Prostate gland (tissue), 2 donors: ENCODE data around the gene SLC13A4.

Experiments used
- POLR2A ChIP-seq: fragments of 450-650 bp; IDR thresholded peaks from one replicate; pipeline ENCODE4 v1.6.1; 2016; ENCODE audit warnings: antibody characterized with exemption, mild to moderate bottlenecking
- POLR2AphosphoS5 ChIP-seq: sonication (generic); formaldehyde crosslinking; IDR thresholded peaks from one replicate; pipeline ENCODE4 v1.6.1; 2017; ENCODE audit warnings: antibody characterized with exemption
- TF ChIP-seq, protein P1 (sequence below), 4 experiments: fragments of 200-600 bp in 2 of 4; fragments of 450-650 bp in 2 of 4; sonication (generic) in 2 of 4; IDR thresholded peaks; 1 replicate in 3 of 4; 2 replicates in 1 of 4; pipeline ENCODE4 v1.5.1; 2016 to 2019; ENCODE audit warnings: antibody characterized with exemption in 4 of 4, mild to moderate bottlenecking in 2 of 4, moderate library complexity in 2 of 4

DNA sequence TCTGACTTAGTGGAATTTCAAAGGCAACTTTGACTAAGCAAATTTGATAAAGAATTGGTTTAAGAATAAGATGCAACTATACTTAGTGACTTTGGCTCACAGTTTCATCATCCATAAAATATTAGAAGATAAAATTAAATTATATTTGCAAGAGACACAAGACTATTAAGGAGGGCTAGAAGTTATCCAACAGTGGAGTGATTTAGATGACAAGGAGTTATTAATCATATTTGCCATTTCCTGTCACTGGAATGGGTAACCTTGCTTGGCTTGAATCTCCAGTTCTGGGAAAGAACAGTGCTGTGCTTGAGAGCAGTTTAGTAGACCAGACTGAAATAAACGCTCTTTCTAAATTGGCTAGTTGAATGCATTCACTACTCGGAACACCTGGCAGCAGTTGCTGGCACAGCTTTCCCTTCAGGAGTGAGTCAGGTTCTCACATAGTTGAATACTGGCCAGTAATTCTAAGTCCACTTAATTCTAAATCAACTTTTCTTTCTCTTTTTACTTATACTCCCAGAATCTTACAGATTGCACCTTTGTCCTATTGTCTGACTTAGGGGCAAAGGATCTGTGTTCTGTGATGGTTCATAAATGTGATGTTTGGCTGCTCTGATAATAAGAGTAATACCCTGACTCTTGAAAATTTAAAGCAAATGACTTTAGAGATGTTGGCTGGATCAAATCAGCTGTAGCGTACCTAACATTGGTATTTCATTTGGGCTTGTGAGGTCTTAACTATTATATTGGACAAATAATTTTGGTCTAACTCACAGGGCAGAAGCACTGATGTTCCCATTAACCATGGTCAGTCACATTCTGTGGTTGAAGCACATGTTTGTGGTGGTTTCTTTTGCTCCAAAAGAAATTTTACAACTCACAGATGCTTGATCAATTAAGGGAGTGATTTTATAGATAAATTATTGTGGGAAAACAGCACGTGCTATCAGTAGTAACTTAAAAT, 49.1 kb downstream of the SLC13A4 start:
- peak; percentile 60 for TF ChIP-seq POLR2AphosphoS5
- TF ChIP-seq, protein P1, sequence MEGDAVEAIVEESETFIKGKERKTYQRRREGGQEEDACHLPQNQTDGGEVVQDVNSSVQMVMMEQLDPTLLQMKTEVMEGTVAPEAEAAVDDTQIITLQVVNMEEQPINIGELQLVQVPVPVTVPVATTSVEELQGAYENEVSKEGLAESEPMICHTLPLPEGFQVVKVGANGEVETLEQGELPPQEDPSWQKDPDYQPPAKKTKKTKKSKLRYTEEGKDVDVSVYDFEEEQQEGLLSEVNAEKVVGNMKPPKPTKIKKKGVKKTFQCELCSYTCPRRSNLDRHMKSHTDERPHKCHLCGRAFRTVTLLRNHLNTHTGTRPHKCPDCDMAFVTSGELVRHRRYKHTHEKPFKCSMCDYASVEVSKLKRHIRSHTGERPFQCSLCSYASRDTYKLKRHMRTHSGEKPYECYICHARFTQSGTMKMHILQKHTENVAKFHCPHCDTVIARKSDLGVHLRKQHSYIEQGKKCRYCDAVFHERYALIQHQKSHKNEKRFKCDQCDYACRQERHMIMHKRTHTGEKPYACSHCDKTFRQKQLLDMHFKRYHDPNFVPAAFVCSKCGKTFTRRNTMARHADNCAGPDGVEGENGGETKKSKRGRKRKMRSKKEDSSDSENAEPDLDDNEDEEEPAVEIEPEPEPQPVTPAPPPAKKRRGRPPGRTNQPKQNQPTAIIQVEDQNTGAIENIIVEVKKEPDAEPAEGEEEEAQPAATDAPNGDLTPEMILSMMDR (IDR thresholded peaks at IDR 0.05): no peak
- TF ChIP-seq POLR2A: no peak
